Right ventricle myocardium superior (tissue), 1 donor: Measurements from ENCODE around the gene ANKS1B. TPM values are rescaled to one million over a fixed set of nuclear protein-coding genes. Genes with fewer than 3 reads are reported as not detected.

Source experiments
- ATAC-seq: fragments of 200-7000 bp; cut with Tn5 transposase; one replicate; pipeline ENCODE4 v1.9.1; 2020; ENCODE audit warnings: mild to moderate bottlenecking; ENCODE audit not compliant: poor library complexity
- DNase-seq: peaks from one replicate; pipeline ENCODE4 v3.0.0-alpha.2; 2020
- intact Hi-C: fragments of 100-400 bp; cut with DNase I; formaldehyde crosslinking; loops from one replicate; pipeline ENCODE4 v1.11.2; 2022
- total RNA-seq: library from RNA; stranded (reverse); fragmentation: NEBNext Ultra II Directional; extraction: Animal tissue kit (Norgen Biotek cat#: 25700); gene quantifications from one replicate; pipeline ENCODE4 v1.2.1, GENCODE V29; 2021
- donor health status: DM: no; HTN: yes; CAD: no; lungs with severe emphysema.

ANKS1B gene
- total RNA-seq, 1 donor from 2014 or later, result 1.2 TPM

DNA sequence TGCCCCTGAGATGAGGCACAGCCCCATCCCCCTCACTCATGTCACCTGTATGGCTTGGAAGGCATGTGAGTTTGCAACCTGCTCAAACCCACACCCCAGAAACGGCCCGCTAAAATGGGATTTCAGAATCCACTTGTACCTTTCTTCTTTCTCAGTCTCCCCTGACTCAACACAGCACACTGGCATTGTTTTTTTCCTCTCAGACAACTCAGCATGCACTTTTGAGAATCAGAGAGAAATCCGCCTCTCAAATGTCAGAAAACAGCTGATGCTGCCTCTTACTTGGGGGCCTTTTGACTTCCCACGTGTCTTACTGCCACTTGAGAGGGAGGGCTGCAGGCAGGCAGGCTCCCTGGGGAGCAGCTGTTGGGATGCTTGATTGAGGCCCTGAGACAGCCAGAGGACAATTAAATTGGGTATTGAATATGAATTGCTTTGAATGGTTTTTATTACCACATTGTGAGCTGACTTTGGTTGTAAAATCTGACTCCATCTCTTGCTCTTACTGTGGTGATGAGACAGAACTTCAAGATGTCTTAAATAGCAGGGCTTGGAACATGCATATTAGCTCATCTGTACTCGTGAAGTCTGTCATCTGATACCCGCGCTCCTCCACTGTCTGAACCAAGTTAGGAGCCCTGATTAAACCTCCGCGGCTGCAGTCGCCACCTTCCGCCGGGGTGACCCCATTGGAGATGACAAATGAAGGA lies 1243.0 kb downstream of the ANKS1B start:
- DNase-seq, result no peak
- intact Hi-C loops, result no loop called here
- no peak for ATAC-seq

GRCh38 chr12:98741196-98741555 lies 1243.6 kb downstream of the ANKS1B start:
- DNase-seq (no peak), ATAC-seq (no peak)
- intact Hi-C loops, result no loop called here

DNA sequence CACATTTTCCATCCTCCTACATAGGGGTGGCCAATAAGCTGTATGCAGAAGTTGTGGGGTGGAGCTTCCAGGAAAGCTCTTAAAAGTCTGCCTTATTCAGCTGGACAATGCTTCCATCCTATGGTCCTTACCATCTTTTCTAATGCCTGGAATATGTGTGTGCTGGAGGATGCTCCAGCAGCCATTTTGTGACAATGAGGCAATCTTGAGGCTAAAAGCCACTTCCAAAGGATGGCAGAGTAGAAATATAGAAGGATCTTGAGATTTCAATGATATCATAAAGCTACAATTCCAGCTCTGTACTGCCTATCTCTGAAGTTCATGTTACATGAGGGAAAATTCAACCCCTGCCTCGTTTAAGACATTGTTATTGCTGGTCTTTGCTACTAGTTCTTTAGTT lies 1244.0 kb downstream of the ANKS1B start:
- no peak for ATAC-seq
- DNase-seq, result no peak
- intact Hi-C loops, result no loop called here

GRCh38 chr12:98738539-98738938 lies 1246.2 kb downstream of the ANKS1B start:
- DNase-seq, result no peak
- ATAC-seq, result no peak
- intact Hi-C loops, result no loop called here

- ATAC-seq, result no peak
Observed at GRCh38 chr12:98738002-98738401, 1246.7 kb downstream of the ANKS1B start.

DNA sequence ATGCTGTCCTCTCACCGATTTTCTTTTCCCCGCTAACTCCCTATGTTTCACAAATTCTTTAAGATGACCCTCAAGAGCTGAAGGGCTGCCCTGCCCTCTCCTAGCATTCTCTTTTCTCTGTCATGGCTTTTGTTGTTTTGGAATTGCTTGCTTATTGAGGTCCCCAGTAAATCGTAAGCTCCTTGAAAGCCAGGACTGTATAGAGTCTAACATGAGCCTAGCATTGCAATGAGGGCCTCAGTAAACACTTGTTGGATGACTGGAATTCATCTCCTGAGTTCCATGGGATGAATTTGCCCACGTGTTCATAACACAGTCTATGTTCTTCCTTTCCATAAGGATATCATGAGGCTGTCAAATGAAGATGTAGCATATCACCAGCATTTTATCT lies 1247.4 kb downstream of the ANKS1B start:
- DNase-seq, result no peak
- no peak for ATAC-seq
- intact Hi-C loops, result no loop called here

More at GRCh38 chr12:98738002-98738401, 1246.7 kb downstream of the ANKS1B start:
- intact Hi-C loops, result no loop called here
- no peak for DNase-seq

- no peak for ATAC-seq
Observed at GRCh38 chr12:98736352-98737321, 1248.1 kb downstream of the ANKS1B start.

GRCh38 chr12:98735821-98736220 lies 1248.9 kb downstream of the ANKS1B start:
- intact Hi-C loops, result no loop called here
- DNase-seq (no peak), ATAC-seq (no peak)

More at GRCh38 chr12:98736352-98737321, 1248.1 kb downstream of the ANKS1B start:
- intact Hi-C loops, result no loop called here
- DNase-seq, result no peak

DNA sequence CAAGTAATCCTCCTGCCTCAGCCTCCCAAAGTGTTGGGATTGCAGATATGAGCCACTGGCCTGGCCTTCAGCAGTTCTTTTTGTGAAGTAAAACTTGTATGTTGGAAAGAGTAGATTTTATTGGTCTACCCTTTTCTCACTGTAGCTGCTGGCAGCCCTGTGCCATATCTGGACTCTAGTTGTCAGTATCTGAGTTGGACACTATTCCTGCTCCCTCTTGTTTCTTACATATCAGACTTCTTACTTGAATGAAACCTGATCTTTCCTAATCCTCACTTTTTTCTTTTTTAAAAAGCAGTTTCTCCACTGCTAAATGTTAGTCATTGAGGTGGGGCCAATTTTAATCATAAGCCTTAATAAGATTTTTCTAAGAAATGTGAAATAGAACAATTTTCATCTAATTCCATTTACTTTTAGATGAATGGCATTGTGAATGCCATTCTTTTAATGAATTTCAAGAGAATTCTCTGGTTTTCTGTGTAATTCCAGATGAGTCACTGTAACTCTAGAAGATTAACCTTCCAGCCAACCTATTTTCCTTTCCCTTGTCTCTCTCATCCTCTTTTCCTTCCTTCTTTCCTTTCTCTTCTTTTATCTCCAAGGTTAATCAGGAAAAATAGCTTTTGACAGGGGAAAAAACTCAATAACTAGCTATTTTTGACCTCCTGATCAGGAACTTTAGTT lies 1250.9 kb downstream of the ANKS1B start:
- DNase-seq (no peak), ATAC-seq (no peak)
- intact Hi-C loops, result no loop called here

GRCh38 chr12:98730412-98730811 lies 1254.3 kb downstream of the ANKS1B start:
- intact Hi-C loops, result no loop called here
- ATAC-seq (no peak), DNase-seq (no peak)

GRCh38 chr12:98727196-98727595 lies 1257.5 kb downstream of the ANKS1B start:
- DNase-seq (no peak), ATAC-seq (no peak)
- intact Hi-C loops, result no loop called here

DNA sequence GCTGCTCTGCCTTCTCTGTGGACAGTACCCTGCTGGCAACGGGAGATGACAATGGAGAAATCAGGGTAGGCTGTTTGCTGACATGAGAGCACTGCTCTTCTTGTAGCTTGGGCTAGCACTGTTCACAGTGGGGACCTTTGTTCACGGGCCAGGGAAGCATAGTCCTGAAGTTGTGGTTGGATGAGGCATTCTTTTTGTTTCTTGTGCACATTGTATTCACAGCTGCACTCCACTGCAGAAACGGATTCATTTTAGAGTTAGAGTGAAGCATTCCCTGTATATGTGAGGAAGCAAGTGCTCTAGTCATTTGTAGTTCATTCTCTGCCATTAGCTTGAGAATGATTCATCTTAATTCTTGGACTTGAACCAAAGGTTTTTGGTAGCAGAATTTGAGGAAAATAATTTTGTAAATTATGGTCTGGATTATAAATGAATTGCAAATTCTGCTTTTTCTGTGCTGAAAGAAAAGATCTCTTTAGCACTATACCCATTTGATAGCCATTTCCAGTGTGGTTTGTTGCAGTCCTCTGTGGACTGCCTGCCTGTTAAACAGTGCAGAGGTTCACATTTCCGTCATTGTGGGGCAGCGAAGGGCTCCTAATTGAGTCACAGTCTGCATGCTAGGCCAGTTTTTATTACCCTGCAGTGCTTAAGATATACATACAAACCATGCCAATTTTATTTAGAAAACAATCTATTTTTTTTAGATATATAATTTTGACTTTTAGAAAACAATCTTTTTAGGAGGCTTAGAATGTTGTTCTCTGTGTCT lies 1259.1 kb downstream of the ANKS1B start:
- intact Hi-C loops, result no loop called here
- no peak for ATAC-seq

GRCh38 chr12:98724384-98725155 lies 1260.2 kb downstream of the ANKS1B start:
- DNase-seq, result no peak
- intact Hi-C loops, result no loop called here
- ATAC-seq, result no peak

More for the DNA sequence above, 1259.1 kb downstream of the ANKS1B start:
- no peak for DNase-seq

- DNase-seq, result no peak
- ATAC-seq, result no peak
- intact Hi-C loops, result no loop called here
Observed at GRCh38 chr12:98721204-98721702, 1263.5 kb downstream of the ANKS1B start.

- DNase-seq, result no peak
Observed at GRCh38 chr12:98719515-98720504, 1264.9 kb downstream of the ANKS1B start.

GRCh38 chr12:98714426-98714825 lies 1270.3 kb downstream of the ANKS1B start:
- intact Hi-C loops, result no loop called here
- DNase-seq (no peak), ATAC-seq (no peak)

More at GRCh38 chr12:98719515-98720504, 1264.9 kb downstream of the ANKS1B start:
- ATAC-seq, result no peak
- intact Hi-C loops, result no loop called here
